KMS-11 (cell line): ENCODE measurements around the gene NLE1.
"Not testable (repeated sequence)": the region's sequence is repeated elsewhere in the genome, so short reads cannot be mapped to it uniquely, and the experiment has no call there.

Source experiments
- H2AFZ ChIP-seq: fragments of 200-600 bp; sonication (generic); 2 replicates; pipeline ENCODE4 v1.6.1; 2016; ENCODE audit warnings: antibody characterized with exemption, mixed run types, low read depth
- H3K27ac ChIP-seq: fragments of 200-600 bp; sonication (generic); 2 replicates; pipeline ENCODE4 v1.6.1; 2016; ENCODE audit warnings: mild to moderate bottlenecking, mixed run types
- H3K27me3 ChIP-seq: fragments of 200-600 bp; sonication (generic); 2 replicates; pipeline ENCODE4 v1.6.1; 2017; ENCODE audit warnings: mild to moderate bottlenecking, low read depth, mixed run types, moderate library complexity; ENCODE audit not compliant: insufficient read depth
- H3K36me3 ChIP-seq: fragments of 200-600 bp; sonication (generic); 2 replicates; pipeline ENCODE4 v1.6.1; 2017; ENCODE audit warnings: mild to moderate bottlenecking, mixed run types; ENCODE audit not compliant: insufficient read depth
- H3K4me1 ChIP-seq: fragments of 200-600 bp; sonication (generic); 2 replicates; pipeline ENCODE4 v1.6.1; 2016; ENCODE audit warnings: mild to moderate bottlenecking, low read depth, mixed run types; ENCODE audit not compliant: poor library complexity, severe bottlenecking
- H3K4me2 ChIP-seq: fragments of 200-600 bp; sonication (generic); 2 replicates; pipeline ENCODE4 v1.7.0; 2016; ENCODE audit warnings: mild to moderate bottlenecking, mixed run types
- H3K4me3 ChIP-seq: fragments of 200-600 bp; sonication (generic); IDR thresholded peaks from 2 replicates; pipeline ENCODE4 v1.6.1; 2017; ENCODE audit warnings: low read depth, low read length, mixed read lengths; ENCODE audit not compliant: insufficient read depth
- H3K79me2 ChIP-seq: fragments of 200-600 bp; sonication (generic); 2 replicates; pipeline ENCODE4 v1.6.1; 2016; ENCODE audit warnings: low read depth, mixed run types; ENCODE audit not compliant: insufficient read depth
- H3K9ac ChIP-seq: fragments of 200-600 bp; sonication (generic); 2 replicates; pipeline ENCODE4 v1.6.1; 2016; ENCODE audit warnings: mild to moderate bottlenecking, mixed run types
- H4K20me1 ChIP-seq: fragments of 200-600 bp; sonication (generic); 2 replicates; pipeline ENCODE4 v1.6.1; 2016; ENCODE audit warnings: mild to moderate bottlenecking, mixed run types; ENCODE audit not compliant: insufficient read depth
- TF ChIP-seq, protein P1 (sequence below): fragments of 200-600 bp; sonication (generic); conservative IDR thresholded peaks from 2 replicates; pipeline ENCODE4 v1.6.1; 2017; ENCODE audit warnings: low read depth, mild to moderate bottlenecking, antibody characterized with exemption, low read length, moderate library complexity, mixed read lengths

The NLE1 gene

DNA sequence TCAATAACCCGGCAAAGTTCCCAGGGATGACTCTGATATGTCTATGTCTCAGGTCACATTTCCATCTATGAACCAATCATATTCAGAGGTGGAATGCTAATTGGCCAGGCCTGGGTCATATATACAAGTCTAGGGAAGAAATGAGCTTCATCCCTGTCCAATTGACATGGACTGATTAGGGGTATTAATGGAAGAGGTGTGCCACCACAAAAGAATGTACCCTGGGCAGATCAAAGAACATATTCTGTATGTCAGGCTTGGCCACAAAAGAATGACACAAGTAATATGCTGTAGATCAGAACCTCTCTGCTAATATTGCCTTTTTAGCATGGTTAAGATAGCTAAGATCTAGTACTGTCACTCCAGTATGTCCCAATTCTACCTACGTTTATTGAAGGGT is 45.4 kb upstream of the NLE1 start:
- no peak overlapping the region for H3K4me2 ChIP-seq
- 0 out of 2 replicates have a peak, but pooled peaks cover 2% of the 10 kb centered on the region for H3K27me3 ChIP-seq
- TF ChIP-seq, protein P1, sequence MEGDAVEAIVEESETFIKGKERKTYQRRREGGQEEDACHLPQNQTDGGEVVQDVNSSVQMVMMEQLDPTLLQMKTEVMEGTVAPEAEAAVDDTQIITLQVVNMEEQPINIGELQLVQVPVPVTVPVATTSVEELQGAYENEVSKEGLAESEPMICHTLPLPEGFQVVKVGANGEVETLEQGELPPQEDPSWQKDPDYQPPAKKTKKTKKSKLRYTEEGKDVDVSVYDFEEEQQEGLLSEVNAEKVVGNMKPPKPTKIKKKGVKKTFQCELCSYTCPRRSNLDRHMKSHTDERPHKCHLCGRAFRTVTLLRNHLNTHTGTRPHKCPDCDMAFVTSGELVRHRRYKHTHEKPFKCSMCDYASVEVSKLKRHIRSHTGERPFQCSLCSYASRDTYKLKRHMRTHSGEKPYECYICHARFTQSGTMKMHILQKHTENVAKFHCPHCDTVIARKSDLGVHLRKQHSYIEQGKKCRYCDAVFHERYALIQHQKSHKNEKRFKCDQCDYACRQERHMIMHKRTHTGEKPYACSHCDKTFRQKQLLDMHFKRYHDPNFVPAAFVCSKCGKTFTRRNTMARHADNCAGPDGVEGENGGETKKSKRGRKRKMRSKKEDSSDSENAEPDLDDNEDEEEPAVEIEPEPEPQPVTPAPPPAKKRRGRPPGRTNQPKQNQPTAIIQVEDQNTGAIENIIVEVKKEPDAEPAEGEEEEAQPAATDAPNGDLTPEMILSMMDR: no peak
- no peaks in the 10 kb centered on the region for H3K4me1 ChIP-seq
- H2AFZ ChIP-seq: no peak overlapping the region
- no peak overlapping the region for H3K9ac ChIP-seq
- H4K20me1 ChIP-seq: no peaks in the 10 kb centered on the region
- H3K4me3 ChIP-seq: no peak overlapping the region
- H3K79me2 ChIP-seq: no peaks in the 10 kb centered on the region
- no peaks in the 10 kb centered on the region for H3K36me3 ChIP-seq
- H3K27ac ChIP-seq: no peak overlapping the region

DNA sequence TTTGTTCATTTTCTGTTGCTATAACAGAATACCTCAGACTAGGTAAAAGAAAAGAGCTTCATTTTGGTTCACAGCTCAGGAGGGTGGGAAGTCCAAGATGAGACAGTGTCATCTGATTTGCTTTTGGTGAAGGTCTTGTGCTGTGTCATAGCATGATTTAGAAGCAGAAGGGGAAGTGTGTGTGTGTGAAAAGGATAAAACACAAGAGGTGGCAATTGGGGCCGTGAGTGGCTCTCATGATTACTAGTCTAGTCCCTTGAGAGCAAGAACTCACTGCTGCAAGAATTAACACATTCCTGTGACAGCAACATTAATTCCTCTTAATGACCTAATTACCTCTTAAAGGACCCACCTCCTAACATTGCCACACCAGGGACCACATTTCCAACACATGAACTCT is 43.7 kb upstream of the NLE1 start:
- H2AFZ ChIP-seq: no peak overlapping the region
- no peak overlapping the region for H3K4me2 ChIP-seq

DNA sequence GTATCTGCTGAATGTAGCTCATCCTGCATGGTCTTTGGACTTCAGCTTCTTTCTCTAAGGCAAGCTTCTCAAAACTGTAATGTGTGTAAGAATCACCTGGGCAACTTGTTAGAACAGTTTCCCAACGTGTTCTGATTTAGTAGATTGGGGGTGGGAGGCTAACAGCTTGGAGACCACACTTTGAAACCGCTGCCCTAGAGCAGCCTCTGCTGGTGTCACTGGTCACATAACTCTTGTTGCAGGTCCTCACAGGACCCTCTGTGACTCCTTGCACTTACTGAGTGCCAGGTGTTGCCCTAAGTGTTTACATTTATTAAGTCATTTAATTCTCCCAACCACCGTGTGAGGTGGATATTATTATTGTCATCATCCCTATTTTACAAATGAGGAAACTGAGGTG is 42.2 kb upstream of the NLE1 start:
- Histone ChIP-seq H3K4me2 (no peak overlapping the region), H3K36me3 (no peaks in the 10 kb centered on the region), H3K79me2 (no peaks in the 10 kb centered on the region), H3K27ac (no peak overlapping the region), H3K4me3 (no peak overlapping the region), H3K4me1 (no peaks in the 10 kb centered on the region), H4K20me1 (no peaks in the 10 kb centered on the region), H3K27me3 (no peaks in the 10 kb centered on the region), H2AFZ (no peak overlapping the region), H3K9ac (no peak overlapping the region)
- TF ChIP-seq, protein P1: no peak

More for the DNA sequence above, 43.7 kb upstream of the NLE1 start:
- H3K79me2 ChIP-seq: no peaks in the 10 kb centered on the region
- no peak overlapping the region for H3K9ac ChIP-seq
- TF ChIP-seq, protein P1: no peak
- no peaks in the 10 kb centered on the region for H4K20me1 ChIP-seq
- no peak overlapping the region for H3K4me3 ChIP-seq
- H3K27me3 ChIP-seq: no peaks in the 10 kb centered on the region
- H3K4me1 ChIP-seq: no peaks in the 10 kb centered on the region
- no peak overlapping the region for H3K27ac ChIP-seq
- no peaks in the 10 kb centered on the region for H3K36me3 ChIP-seq

DNA sequence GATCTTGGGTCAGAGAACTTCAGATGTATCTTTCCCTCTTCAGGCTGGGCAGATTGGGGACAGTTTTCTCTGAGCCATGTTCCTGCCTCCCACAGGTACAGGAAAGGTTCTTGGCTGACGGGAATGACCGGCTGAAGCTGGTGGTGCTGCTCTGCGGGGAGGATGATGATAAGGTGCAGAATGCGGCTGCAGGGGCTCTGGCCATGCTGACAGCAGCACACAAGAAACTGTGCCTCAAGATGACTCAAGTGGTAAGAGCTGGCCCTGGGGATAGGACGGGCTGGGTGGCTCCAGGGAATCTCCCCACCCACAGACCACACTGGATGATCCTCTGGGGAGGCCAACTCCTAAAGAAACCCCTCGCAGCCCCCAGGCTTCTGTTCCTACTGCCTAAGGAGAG is 41.2 kb upstream of the NLE1 start:
- no peak overlapping the region for H3K9ac ChIP-seq
- H2AFZ ChIP-seq: no peak overlapping the region
- H3K79me2 ChIP-seq: no peaks in the 10 kb centered on the region
- H3K27ac ChIP-seq: no peak overlapping the region
- no peaks in the 10 kb centered on the region for H3K27me3 ChIP-seq
- TF ChIP-seq, protein P1: no peak
- H3K36me3 ChIP-seq: no peaks in the 10 kb centered on the region
- H3K4me3 ChIP-seq: no peak overlapping the region
- no peak overlapping the region for H3K4me2 ChIP-seq
- no peaks in the 10 kb centered on the region for H4K20me1 ChIP-seq
- no peaks in the 10 kb centered on the region for H3K4me1 ChIP-seq

DNA sequence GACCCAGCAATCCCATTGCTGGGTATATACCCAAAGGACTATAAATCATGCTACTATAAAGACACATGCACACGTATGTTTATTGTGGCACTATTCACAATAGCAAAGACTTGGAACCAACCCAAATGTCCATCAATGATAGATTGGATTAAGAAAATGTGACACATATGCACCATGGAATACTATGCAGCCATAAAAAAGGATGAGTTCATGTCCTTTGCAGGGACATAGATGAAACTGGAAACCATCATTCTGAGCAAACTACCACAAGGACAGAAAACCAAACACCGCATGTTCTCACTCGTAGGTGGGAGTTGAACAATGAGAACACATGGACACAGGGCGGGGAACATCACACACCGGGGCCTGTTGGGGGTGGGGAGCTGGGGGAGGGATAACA is 37.3 kb upstream of the NLE1 start:
- H2AFZ ChIP-seq, H3K79me2 ChIP-seq, H4K20me1 ChIP-seq, H3K27me3 ChIP-seq, H3K9ac ChIP-seq, H3K4me1 ChIP-seq, H3K27ac ChIP-seq, H3K4me2 ChIP-seq, H3K4me3 ChIP-seq, H3K36me3 ChIP-seq: not testable (repeated sequence)
